PFSK-1 (cell line): ENCODE data around the gene RAX2.

Experiments
- FOXP2 ChIP-seq: optimal IDR thresholded peaks from 2 replicates; pipeline ENCODE3; 2011; ENCODE audit warnings: borderline replicate concordance, control low read depth, inconsistent platforms; ENCODE audit not compliant: insufficient read depth; ENCODE audit errors: extremely low read length, extremely low read depth
- POLR2AphosphoS5 ChIP-seq: IDR thresholded peaks from 2 replicates; pipeline ENCODE4 v1.6.1; 2012; ENCODE audit warnings: low read depth, mild to moderate bottlenecking, control low read depth, low read length, moderate library complexity
- SIN3A ChIP-seq: IDR thresholded peaks from 2 replicates; pipeline ENCODE4 v1.6.1; 2012; ENCODE audit warnings: mild to moderate bottlenecking, low read length, moderate library complexity, borderline replicate concordance; ENCODE audit not compliant: insufficient read depth
- TAF1 ChIP-seq: IDR thresholded peaks from 2 replicates; pipeline ENCODE4 v1.6.1; 2012; ENCODE audit warnings: low read length, control low read depth, borderline replicate concordance; ENCODE audit not compliant: insufficient read depth
- TF ChIP-seq, protein P1 (sequence below), 2 experiments: IDR thresholded peaks; 2 replicates each; pipeline versions ENCODE4 v1.6.1 to v1.8.0; 2011 to 2012; ENCODE audit warnings: low read depth in 2 of 2, low read length in 2 of 2, control low read depth in 1 of 2, inconsistent platforms in 1 of 2, mild to moderate bottlenecking in 1 of 2, moderate library complexity in 1 of 2; ENCODE audit not compliant: insufficient read depth in 1 of 2

The RAX2 gene

GRCh38 chr19:3753631-3754410 lies 18.2 kb downstream of the RAX2 start:
- TF ChIP-seq POLR2AphosphoS5 (no peak), TAF1 (no peak), SIN3A (no peak), FOXP2 (no peak)
- TF ChIP-seq, protein P1, sequence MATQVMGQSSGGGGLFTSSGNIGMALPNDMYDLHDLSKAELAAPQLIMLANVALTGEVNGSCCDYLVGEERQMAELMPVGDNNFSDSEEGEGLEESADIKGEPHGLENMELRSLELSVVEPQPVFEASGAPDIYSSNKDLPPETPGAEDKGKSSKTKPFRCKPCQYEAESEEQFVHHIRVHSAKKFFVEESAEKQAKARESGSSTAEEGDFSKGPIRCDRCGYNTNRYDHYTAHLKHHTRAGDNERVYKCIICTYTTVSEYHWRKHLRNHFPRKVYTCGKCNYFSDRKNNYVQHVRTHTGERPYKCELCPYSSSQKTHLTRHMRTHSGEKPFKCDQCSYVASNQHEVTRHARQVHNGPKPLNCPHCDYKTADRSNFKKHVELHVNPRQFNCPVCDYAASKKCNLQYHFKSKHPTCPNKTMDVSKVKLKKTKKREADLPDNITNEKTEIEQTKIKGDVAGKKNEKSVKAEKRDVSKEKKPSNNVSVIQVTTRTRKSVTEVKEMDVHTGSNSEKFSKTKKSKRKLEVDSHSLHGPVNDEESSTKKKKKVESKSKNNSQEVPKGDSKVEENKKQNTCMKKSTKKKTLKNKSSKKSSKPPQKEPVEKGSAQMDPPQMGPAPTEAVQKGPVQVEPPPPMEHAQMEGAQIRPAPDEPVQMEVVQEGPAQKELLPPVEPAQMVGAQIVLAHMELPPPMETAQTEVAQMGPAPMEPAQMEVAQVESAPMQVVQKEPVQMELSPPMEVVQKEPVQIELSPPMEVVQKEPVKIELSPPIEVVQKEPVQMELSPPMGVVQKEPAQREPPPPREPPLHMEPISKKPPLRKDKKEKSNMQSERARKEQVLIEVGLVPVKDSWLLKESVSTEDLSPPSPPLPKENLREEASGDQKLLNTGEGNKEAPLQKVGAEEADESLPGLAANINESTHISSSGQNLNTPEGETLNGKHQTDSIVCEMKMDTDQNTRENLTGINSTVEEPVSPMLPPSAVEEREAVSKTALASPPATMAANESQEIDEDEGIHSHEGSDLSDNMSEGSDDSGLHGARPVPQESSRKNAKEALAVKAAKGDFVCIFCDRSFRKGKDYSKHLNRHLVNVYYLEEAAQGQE (IDR thresholded peaks at IDR 0.05; ENCODE audit: insufficient read depth in 1 of 2, low read depth in 2 of 2, low read length in 2 of 2) = no peak

- TF ChIP-seq FOXP2 (no peak), TAF1 (no peak), SIN3A (no peak), POLR2AphosphoS5 (no peak)
- TF ChIP-seq, protein P1 (IDR thresholded peaks at IDR 0.05; ENCODE audit: insufficient read depth in 1 of 2, low read depth in 2 of 2, low read length in 2 of 2) = no peak
Measured at GRCh38 chr19:3752492-3752891, 19.5 kb downstream of the RAX2 start.

GRCh38 chr19:3751236-3751635 lies 20.8 kb downstream of the RAX2 start:
- TF ChIP-seq FOXP2 (no peak), TAF1 (no peak)
- TF ChIP-seq, protein P1 (IDR thresholded peaks at IDR 0.05; ENCODE audit: insufficient read depth in 1 of 2, low read depth in 2 of 2, low read length in 2 of 2) = no peak

DNA sequence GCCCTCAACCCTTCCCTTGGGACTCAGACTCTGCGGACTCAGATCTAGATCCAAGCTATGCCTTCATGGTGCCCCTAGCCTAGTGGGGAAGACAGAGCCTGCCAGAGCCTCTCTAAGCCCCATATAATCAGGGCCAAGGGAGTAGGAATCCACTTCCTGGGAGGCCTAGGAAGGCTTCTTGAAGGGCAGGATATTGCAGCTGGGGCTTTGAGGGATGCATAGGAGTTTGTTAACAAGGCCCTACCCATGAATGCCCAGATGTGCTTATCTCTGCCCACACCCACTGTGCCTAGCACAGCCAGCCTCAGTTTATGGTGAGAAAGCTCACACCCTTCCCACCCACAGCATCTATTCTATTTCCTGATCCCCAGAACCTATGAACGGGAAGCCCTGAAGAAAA lies 21.8 kb downstream of the RAX2 start:
- TF ChIP-seq, protein P1 (IDR thresholded peaks at IDR 0.05; ENCODE audit: insufficient read depth in 1 of 2, low read depth in 2 of 2, low read length in 2 of 2) = no peak
- TF ChIP-seq TAF1 (no peak), FOXP2 (no peak), SIN3A (no peak), POLR2AphosphoS5 (no peak)

DNA sequence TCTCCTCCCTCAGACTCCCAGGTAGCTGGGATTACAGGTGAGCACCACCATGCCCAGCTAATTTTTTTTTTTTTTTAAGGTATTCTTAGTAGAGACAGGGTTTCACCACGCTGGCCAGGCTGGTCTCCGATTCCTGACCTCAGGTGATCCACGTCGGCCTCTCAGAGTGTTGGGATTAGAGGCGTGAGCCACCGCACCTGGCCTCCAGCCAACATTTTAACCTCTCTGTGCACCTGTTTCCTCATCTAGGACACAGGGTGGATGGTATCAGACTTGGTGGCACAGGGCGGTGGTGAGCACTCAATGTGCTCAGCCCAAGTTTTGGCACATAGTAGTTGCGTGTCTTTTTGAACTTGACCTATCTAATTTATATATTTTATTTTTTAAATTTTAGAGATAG lies 23.1 kb downstream of the RAX2 start:
- no peak for TF ChIP-seq FOXP2
- TF ChIP-seq TAF1 = no peak
- TF ChIP-seq POLR2AphosphoS5 = no peak
- no peak for TF ChIP-seq SIN3A
- TF ChIP-seq, protein P1 (IDR thresholded peaks at IDR 0.05; ENCODE audit: insufficient read depth in 1 of 2, low read depth in 2 of 2, low read length in 2 of 2) = no peak
